Left renal pelvis (tissue), 4 donors: ENCODE results near the gene GRK3. TPM values are rescaled to one million over a fixed set of nuclear protein-coding genes. Genes with fewer than 3 reads are reported as not detected.
"Not testable (repeated sequence)": the region's sequence is repeated elsewhere in the genome, so short reads cannot be mapped to it uniquely, and the experiment has no call there.

Source experiments
- DNase-seq, 4 donors: peaks; one replicate each; pipeline ENCODE4 v3.0.0-alpha.2; 2013; ENCODE audit warnings: low read depth in 4 of 4, low spot score in 3 of 4
- polyA plus RNA-seq, 4 donors: library from polyadenylated mRNA; unstranded; fragments of 120-200 nt; gene quantifications; one replicate each; pipeline ENCODE4 v1.2.1, GENCODE V29; 2013; ENCODE audit not compliant: insufficient read length in 4 of 4

Gene GRK3
- polyA plus RNA-seq, 4 donors: 6.0 to 11.3 (median 10.4) TPM

- DNase-seq: no peak
These were observed 6.0 kb downstream of the GRK3 start for GRCh38 chr22:25570486-25570885.

DNA sequence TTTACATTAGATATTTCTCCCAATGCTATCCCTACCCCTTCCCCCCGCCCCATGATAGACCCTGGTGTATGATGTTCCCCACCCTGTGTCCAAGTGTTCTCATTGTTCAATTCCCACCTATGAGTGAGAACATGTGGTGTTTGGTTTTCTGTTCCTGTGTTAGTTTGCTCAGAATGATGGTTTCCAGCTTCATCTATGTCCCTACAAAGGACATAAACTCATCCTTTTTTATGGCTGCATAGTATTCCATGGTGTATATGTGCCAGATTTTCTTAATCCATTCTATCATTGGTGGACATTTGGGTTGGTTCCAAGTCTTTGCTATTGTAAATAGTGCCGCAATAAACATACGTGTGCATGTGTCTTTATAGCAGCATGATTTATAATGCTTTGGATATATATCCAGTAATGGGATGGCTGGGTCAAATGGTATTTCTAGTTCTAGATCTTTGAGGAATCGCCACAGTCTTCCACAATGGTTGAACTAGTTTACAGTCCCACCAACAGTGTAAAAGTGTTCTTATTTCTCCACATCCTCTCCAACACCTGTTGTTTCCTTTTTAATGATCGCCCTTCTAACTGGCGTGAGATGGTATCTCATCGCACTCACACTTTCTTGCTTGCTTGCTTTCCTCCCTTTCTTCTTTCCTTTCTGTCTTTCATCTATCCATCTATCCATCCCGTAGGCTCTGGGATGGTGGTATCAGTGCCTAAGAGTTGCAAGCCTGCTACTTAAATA, 7.7 kb downstream of the GRK3 start:
- not testable (repeated sequence) for DNase-seq

DNA sequence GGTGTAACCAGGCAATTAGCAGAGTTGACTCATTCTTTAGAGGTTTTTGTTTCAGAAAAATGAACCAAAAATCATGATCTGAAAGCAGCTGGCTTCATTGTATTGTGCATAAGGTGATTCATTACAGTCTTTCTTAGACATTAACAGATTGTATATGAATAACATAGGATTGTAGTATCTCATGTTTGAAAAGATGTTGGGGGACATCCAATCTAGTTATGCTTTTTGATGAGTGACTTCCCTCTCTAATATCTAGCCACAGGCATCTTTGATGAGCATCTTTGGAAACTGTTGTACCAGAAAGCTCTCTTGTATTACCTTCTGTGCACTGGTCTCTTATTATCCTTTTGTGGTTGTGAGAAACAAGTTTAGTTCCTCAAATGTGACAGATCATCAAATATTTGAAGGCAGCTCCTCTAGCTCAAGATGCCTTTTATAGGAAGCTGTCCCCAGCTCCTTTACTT, 8.3 kb downstream of the GRK3 start:
- DNase-seq: no peak

DNA sequence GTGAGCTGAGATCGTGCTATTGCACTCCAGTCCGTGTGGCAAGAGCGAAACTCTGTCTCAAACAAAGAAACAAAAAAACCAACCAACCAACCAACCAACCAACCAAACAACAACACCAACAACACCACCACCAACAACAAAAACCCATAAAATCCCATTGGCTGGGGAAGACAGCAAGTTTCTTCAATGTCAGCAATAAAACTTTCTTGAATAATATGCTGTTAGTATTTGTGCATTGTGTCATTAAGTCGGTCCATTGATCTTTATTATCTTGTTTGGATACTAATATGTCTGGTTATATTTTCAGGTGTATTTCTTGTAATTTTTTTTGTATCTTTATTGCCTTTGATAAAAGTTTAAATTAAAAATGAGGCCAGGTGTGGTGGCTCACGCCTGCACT, 9.4 kb downstream of the GRK3 start:
- no peak for DNase-seq

DNA sequence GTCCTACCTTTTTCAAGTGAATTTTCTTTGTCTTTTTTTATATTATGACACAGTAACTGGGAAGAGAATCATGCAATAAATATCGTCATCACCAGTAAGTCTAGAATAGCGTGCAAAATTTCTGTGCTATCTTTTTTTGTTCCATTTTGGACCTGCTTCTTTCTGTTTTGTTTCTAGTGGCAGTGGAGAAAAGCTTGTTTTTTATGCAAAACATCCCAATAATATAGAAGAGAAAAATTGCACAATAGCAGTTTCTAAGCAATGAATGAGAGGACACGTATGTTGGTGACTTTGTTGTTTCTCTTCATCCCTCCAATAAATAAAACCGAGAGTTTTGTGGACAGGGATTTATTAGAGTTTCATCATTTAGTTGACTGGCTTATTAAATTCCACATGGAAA, 10.3 kb downstream of the GRK3 start:
- no peak for DNase-seq

- not testable (repeated sequence) for DNase-seq
These were observed 11.4 kb downstream of the GRK3 start for GRCh38 chr22:25575674-25576392.

DNA sequence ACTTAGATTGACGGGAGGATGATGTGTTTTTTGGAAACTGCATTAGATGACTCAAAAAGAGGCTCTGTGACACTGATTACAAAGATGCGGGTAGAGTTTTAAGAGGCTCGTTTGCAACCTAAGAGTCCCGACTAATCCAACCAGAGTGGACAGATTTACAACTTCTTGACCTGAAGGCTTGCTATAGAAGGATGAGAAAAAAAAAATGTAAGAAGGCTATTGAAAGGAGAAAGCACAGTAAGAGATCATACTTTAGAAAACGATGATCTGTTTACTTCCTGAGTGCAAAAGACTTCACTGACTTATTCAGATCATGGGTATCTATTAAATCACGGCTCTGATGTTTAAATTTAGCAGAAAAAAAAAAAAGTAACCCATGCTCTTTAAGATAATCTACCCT, 17.0 kb downstream of the GRK3 start:
- DNase-seq: not testable (repeated sequence)

DNA sequence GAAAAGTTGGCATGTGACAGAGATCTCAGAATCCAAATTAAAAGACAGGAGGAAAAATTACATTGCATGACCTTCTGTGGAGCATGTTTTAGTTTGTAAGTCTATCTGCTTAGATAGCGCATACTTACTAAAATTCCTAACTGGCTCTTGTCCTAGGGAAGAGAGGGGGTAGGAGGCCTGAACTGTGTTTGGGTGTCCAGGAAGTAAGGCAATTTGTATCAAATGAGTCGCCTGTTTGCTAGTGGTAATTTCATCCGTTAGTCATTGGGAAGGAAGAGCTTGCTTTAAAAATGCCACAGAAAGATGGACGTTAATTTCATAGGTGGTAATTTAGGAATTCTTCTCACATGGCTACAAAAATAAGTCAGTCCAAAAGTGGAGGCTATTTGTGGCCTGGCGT, 18.5 kb downstream of the GRK3 start:
- no peak for DNase-seq

GRCh38 chr22:25584993-25585392, 20.5 kb downstream of the GRK3 start:
- not testable (repeated sequence) for DNase-seq

- not testable (repeated sequence) for DNase-seq
These were observed 25.2 kb downstream of the GRK3 start for GRCh38 chr22:25589664-25590063.

DNA sequence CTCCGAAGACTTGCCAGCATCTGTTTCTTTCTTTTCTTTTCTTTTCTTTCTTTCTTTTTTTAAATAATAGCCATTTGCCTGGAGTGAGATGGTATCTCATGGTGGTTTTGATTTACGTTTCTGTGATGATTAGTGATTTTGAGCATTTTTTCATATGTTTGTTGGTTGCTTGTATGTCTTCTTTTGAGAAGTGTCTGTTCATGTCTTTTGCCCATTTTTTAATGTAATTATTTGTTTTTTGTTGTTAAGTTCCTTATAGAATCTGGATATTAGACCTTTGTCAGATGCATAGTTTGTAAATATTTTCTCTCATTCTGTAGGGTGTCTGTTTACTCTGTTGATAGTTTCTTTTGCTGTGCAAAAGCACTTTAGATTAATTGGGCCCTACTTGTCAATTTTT, 28.8 kb downstream of the GRK3 start:
- DNase-seq: not testable (repeated sequence)

DNA sequence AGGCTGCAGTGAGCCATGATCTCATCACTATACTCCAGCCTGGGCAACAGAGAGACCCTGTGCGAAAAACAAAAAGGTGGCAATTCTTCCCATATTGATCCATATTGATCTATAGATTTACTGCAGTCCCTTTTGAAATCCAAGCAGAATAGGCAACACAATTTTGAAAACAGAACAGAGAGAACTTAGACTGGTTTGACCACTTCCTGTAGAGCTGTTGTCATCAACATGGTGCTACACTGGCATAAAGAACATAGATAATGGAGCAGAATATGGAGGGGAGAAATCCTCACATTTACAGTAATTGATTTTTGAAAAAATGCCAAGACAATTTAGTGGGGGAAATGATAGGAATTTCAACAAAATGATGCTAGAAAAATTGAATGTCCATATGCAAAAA, 34.1 kb downstream of the GRK3 start:
- DNase-seq: no peak

DNA sequence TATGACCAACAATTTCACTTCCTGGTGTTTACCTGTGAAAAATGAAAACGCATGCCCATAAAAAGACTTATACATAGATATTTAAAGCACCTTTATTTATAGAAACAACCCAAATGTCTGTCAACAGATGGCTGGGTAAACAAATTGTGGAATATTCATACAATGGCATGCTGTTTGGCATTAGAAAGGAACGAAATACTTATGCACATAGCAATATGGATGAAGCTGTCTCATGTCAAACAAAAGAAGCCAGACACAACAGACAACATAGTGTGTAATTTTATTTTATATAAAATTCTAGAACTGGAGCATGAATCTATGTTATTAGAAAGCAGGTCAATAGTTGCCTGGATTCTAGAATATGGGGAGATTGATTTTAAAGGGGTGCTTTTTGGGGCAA, 38.0 kb downstream of the GRK3 start:
- no peak for DNase-seq

GRCh38 chr22:25602916-25603315, 38.4 kb downstream of the GRK3 start:
- DNase-seq: no peak

- DNase-seq: not testable (repeated sequence)
These were observed 40.7 kb downstream of the GRK3 start for GRCh38 chr22:25605146-25605545.

DNA sequence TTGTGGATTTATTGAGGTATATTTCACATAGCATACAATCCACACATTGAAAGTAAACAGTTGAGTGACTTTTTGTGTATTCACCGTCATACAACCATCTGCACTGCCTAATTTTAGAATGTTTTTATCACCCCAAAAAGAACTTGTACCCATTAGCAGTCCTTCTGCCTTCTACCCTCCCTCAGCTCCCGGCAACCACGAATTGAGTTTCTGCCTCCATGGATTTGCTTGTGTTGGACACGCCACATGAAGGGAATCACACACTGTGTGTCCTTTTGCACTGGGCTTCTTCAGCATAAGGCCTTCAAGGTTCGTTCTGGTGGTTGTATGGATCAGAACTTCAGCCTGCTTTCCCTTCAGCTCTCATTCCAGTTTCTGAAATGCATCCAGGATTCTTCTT, 41.1 kb downstream of the GRK3 start:
- DNase-seq: not testable (repeated sequence)

GRCh38 chr22:25611284-25611683, 46.8 kb downstream of the GRK3 start:
- not testable (repeated sequence) for DNase-seq

DNA sequence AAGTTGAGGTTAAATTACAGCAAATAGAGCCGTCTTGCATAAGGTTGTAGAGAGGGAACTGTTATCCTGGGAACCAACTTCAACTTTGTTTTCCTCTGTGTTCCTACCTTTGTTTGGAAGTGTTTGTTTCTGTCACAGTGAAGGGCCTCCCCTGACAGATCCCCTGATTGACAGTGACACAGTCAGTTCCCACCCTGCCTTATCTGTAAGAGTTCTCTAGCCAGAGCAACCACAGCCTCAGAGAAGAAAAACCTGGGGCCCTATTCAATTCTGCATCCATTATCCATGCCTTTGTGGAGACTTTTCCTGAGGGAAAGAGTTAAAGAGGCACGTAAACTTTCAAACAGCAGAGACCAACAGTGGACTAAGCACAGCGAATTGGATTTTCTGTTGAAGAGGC, 48.7 kb downstream of the GRK3 start:
- not testable (repeated sequence) for DNase-seq

GRCh38 chr22:25613558-25613957, 49.1 kb downstream of the GRK3 start:
- not testable (repeated sequence) for DNase-seq

DNA sequence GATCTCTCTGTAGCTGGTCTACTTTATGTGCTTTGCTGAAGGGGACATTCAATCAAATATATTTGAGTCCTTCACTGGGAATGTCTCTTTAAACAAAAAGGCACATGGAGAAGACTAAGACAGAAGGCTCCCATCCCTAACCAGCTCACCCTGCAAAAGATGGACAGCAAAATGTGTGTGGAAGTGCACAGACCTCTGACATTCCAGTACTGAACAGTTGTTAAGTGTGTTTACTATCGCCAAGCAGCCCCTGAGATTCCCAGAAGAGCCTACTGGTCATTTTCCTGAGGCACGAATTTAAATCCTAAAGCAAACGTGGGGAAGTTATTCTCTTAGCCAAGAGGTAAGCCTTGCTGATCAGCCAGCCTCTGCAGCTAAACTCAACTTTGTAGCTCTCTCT, 50.3 kb downstream of the GRK3 start:
- DNase-seq: not testable (repeated sequence)

DNA sequence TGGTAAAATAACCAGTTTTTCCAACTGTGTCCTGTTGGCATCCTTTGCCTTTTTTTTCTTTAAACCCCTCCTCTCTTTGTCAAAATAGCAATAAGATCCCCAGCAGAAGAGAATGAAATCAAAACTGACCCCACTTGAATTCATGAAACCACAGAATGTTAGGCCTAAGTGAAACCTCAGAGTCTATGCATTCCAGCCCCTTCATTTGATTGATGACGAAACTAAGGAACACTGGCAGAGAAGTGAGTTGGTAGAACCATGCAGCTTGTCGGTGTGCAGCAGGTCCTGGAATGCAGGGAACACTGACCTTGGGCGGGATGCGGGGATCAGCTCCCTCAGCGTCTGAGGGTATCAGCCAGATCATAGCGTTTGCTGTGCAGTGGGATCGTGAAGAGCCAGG, 57.5 kb downstream of the GRK3 start:
- DNase-seq: no peak

- no peak for DNase-seq
These were observed 58.8 kb downstream of the GRK3 start for GRCh38 chr22:25623310-25623734.
